GM19025 (cell line): ENCODE measurements around the gene C19orf67.
A peak's percentile ranks its signal among the peaks of the same experiment; 100 is the strongest.

Experiments
- ATAC-seq: cut with Tn5 transposase; IDR thresholded peaks from one replicate; pipeline ENCODE4 v1.9.1; 2021; ENCODE audit warnings: mild to moderate bottlenecking, low read depth, moderate library complexity; ENCODE audit not compliant: unreplicated experiment

The C19orf67 gene

GRCh38 chr19:14088634-14089411 is 3.2 kb upstream of the C19orf67 start:
- no peak for ATAC-seq

DNA sequence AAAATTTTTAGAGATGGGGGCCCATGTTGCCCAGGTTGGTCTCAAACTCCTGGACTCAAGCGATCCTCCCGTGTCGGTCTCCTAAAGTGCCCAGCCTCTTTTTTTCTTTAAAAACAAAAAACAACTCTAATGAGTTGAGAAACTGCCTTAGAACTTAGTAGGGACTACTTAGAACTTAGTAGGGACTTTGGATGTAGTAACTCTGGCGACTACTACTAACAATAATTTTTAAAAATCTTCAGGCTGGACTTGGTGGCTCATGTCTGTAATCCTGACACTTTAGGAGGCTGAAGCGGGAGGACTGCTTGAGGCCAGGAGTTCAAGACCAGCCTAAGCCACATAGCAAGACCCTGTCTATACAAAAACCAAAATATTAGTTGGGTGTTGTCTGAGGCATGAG is 515 bp upstream of the C19orf67 start:
- ATAC-seq, result no peak

DNA sequence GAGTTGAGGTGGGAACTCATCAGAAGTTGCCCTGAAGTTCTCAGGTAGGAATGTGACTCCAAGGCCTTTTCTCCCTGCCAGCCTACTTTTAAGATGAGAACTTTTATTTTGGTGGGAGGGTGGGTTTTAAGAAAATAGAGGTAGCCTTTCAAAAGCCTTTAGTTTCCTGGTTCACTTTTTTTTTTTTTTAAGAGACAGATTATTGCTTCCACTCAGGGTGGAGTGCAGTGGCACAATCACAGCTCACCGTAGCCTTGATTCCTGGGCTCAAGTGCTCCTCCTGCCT is 3.0 kb downstream of the C19orf67 start:
- ATAC-seq, result no peak

DNA sequence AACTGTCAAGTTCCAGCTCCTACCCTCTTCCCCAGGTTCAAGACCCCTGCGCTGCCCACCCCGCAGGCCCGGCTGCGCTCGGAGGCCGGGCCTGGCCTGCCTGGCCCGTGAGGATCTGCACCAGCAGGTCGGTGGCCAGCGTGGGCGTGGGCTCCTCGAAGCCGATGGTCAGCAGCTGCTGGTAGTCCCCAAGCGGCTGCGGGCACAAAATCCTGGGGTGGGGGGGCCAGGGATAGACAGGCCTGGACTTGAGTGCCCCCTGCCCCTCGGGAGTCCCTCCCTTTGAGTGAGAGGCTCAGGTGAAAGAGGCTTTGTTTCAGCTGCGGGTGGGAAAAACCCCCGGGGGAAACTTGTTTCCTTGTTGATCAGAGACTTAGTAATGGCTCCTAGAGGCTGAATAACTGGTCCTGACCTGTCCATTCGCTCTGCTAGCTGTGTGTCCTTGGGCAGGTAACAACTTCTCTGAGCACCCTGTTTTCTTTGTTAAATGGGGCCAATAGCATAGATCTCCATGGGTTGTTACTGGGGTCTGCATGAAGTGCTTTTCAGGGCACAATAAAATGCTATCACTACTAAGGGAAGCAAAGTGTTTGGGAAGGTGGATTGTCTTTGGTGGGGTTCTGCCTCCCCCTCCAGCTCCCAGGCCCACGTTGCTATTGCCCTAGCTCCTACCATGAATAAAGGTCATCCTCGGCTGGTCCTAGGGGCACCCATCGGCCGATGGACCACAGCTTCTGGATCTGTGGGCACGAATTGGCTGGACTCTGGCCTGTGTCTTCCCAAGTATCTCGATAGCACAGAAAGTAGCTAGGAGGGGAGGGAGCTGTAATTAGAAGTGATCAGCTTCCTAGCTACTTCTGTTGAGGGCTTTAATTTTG is 3.5 kb downstream of the C19orf67 start:
- no peak for ATAC-seq

DNA sequence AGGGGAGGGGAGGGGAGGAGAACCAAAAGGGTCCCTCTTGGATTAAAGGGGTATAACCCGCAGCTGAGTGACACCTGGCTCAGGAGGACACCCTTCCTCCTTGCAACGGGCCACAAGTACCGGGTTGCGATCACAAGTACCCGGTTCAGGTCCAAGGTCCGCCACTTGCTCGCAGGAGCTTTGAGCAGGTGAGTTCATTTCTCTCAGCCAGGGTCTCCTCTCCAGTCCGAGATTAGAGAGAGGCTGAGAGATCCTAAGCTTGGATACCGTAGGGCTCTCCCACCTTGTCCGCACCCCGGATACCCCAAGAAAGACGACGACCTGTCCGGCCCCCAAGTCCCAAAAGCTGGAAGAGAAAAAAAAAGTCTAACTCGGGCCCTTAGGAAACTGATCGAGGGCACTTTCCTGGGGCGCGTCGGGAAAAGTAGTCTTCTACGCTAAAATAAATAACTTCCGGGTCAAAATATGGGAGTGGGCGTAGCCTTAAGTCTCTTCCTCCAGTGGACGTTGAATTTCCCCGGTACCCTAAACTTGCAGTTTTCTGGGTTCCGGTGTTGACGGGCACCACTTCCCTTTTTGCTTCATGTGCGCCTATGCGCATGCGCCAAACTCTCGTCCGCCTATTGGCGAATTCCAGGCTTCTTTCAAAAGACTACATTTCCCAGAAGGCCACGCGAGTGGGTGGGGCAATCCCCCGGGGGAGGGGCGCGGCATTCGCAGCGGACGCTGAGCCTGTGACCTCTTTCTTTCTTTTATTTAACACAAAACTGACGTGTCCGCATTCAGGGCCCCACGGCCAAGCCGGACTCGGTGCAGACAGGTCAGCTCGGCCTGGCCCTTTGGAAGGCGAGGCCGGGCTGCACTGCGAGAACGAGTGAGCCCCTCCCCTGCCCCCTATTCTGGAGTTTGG is 4.4 kb downstream of the C19orf67 start:
- ATAC-seq, result peak; percentile 85

- no peak for ATAC-seq
Measured at GRCh38 chr19:14078411-14078810, 7.2 kb downstream of the C19orf67 start.

DNA sequence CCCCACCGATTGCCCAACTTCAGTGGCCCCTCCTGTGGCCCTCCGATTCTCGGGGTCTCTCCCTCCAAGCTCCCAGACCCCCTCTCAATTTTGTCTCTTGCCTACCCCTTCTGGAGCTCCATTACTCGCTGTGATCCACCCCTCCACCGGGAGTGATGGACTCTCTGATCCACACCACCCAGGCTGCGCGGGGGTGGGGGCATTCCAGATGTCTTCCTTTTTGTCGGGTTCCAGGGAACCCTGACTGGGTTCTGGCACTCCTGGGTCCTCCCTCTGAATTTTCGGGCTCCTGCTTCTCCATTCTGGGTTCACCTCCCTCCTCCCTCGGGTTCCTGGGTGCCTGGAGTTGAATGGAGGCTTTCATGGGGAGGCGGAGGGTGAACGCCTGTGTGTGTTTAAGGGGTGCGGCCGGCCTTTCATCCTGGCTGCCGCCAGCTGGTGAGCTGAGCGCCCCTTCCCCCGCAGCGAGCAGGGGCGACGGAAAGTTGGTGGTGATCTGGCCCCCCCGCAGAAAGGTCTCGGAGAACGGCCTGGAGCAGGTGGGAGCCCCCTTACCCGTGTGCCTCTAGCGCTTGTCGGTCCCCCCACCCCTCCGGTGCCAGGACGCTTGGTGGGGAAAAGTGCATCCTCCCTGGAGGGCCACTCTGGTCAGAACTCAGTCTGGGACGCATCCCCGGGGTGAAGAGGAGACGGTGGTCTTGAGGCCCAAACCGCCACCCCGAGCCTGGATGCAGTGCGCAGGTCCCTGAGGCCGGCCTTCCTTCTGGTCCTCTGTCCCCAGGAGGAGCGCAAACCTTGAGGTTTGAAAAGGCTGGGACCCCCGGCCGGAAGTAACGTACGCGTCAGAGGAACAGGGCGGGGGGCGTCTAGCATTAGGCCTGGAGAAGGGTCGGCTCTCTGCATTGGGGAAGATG is 11.4 kb downstream of the C19orf67 start:
- no peak for ATAC-seq

DNA sequence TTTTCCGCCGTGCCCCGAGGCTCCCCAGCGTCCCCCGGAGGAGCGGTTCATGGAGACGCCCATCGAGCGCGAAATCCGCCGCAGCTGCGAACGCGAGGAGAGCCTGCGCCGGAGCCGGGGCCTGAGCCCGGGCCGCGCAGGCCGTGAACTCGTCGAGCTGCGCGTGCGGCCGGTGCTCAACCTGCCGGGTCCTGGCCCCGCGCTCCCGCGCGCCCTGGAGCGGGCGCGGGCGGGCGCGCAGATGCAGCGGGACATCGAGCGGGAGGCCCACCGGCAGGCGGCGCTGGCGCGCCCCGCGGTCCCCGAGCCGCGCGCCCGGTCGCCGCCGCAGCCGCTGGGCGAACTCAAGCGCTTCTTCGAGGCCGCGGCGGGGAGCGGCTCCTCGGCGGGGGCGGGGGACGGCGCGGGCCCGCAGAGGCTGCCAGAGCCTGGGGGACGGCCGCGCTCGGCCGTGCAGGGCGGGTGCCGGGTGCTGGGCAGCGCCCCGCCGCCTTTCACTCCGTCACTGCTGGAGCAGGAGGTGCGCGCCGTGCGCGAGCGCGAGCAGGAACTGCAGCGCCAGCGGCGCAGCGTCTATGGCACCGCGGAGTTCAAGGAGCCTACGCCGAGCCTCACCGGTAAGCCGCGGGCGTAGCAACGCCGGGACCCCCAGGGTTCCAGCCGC is 12.2 kb downstream of the C19orf67 start:
- ATAC-seq, result peak; percentile 44

GRCh38 chr19:14072535-14073260 is 12.9 kb downstream of the C19orf67 start, which contains the start of gene MISP3:
Gene MISP3 (plus strand): TSS chr19:14072786. CDS start chr19:14073310, 524 bp downstream.
- no peak for ATAC-seq

DNA sequence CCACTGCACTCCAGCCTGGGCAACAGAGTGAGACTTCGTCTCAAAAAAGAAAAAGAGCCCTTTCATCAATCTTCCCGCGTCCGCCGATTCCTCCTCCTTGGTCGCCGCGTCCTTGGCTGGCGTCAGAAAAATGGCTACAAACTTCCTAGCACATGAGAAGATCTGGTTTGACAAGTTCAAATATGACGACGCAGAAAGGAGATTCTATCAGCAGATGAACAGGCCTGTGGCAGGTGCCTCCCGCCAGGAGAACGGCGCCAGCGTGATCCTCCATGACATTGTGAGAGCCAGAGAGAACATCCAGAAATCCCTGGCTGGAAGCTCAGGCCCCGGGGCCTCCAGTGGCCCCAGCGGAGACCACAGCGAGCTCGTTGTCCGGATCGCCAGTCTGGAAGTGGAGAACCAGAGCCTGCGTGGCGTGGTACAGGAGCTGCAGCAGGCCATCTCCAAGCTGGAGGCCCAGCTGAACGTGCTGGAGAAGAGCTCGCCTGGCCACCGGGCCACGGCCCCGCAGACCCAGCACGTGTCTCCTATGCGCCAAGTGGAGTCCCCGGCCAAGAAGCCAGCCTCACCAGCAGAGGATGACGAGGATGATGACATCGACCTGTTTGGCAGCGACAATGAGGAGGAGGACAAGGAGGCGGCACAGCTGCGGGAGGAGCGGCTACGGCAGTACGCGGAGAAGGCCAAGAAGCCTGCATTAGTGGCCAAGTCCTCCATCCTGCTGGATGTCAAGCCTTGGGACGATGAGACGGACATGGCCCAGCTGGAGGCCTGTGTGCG is 15.1 kb downstream of the C19orf67 start:
- no peak for ATAC-seq

DNA sequence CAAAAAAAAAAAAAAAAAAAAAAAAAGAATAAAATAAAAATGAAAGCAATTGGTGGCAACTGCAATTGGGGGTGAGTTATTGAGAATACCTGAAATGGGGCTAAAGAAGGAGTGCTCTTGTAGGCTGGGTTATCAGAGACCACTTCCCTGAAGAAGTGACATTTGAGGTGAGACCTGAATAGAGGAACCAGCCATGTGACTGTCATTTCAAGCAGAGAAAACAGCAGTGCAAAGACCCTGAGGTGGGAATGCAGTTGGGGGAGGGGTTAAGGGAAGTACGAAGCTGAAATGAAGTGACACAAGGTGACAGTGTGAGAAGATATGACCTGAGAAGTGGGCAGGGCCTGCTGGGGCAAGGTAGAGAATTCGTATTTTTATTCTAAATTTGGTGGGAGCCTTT is 19.4 kb downstream of the C19orf67 start:
- no peak for ATAC-seq

DNA sequence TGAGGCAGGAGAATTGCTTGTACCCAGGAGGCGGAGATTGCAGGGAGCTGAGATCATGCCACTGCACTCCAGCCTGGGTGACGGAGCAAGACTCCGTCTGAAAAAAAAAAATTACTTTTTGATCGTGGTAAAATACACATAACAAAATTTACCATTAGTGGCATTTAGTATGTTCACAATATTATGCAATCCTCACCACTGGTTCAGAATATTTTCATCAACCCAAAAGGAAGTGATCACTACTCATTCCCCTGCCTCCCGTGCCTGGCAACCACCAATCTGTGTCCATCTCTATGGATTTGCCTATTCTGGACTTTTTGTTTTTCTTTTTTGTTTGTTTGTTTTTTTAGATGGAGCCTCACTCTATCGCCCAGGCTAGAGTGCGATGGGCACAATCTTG is 22.5 kb downstream of the C19orf67 start:
- no peak for ATAC-seq

DNA sequence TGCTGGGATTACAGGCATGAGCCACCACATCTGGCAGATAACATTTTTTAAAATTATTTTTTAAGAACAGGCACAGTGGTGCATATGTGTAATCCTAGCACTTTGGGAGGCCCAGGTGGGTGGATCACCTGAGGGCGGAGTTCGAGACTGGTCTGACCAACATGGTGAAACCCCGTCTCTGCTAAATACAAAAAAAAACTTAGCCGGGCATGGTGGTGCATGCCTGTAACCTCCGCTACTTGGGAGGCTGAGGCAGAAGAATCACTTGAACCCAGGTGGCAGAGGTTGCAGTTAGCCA is 23.1 kb downstream of the C19orf67 start:
- ATAC-seq, result no peak

DNA sequence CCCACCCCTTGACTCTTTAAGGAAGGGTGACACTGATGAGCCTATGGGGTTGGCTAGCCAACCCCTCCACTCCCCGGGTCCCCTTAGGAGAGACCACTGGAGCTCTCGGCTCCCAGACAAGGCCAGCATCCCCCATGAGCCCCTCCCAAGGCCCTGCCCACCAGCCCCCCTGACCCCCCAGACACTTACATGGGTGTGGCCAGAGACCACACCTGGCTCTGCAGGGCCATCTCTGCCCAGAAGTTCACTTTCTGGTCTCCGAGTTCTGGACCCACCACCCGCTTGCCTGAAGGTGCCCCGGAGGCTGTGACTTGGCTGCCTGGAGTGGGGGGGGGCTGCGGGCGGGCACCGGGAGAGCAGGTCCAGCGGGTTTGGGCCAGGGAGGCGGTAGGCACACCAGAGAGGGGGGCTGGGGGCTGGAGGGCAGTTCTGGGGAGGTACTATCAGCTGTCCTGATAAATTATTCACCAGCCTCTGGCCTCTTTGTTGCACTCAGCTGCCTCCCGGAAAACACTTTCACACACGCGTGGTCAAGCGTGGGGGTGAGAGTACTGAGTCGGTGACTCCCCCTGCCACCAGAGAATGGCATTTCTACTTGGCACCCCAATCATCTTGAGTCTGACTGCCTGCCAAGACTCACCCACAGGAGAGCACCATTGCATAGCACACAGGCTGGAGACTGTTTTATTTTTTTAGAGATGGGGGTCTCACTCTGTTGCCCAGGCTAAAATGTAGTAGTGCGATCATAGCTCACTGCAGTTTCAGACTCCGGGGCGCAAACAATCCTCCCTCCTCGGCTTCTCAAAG is 23.6 kb downstream of the C19orf67 start, which contains the start of gene PALM3:
Gene PALM3, minus strand, starts transcription at position 326 of the 807 bp plus-strand sequence. Its CDS starts 96 bp downstream, at position 230.
- no peak for ATAC-seq

GRCh38 chr19:14061081-14061749 is 24.4 kb downstream of the C19orf67 start:
- no peak for ATAC-seq

DNA sequence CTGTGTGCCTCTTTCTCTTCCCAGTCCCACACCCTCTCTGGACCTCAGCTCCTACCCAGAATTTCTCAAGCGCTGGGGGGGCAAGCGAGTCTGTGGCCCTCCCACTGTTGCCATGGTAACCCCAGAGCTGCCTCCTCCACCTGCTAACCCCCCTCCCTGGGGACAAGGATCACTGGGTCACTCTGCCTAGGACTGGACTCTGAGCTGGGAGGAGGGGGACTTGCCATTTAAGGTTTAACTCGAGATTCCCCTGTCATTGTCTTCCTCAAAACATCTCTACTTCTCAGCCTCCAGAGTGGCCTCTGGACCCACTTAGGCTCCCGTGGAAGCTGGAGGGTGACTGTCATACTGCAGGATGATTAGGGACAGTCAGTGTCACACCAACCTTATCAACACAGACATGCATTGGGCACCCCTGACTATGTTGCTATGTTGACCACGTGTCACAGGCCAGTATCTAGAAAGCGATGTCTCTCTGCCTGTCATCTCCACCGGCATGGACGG is 25.9 kb downstream of the C19orf67 start:
- no peak for ATAC-seq
